HFFc6 (cell line): ENCODE data around the gene SLC5A1. TPM values are rescaled to one million over a fixed set of nuclear protein-coding genes. Genes with fewer than 3 reads are reported as not detected.
"Not testable (repeated sequence)": the region's sequence is repeated elsewhere in the genome, so short reads cannot be mapped to it uniquely, and the experiment has no call there.

Experiments
- DNase-seq: peaks from one replicate; pipeline ENCODE4 v3.0.0-alpha.2; 2018
- H3K27ac Mint-ChIP-seq: 2 replicates; pipeline ENCODE4 v1.8.0; 2020; ENCODE audit warnings: mild to moderate bottlenecking, mixed read lengths
- H3K27me3 Mint-ChIP-seq: 2 replicates; pipeline ENCODE4 v1.8.0; 2021; ENCODE audit warnings: mild to moderate bottlenecking, moderate library complexity, mixed read lengths; ENCODE audit not compliant: insufficient read depth
- H3K36me3 Mint-ChIP-seq: 2 replicates; pipeline ENCODE4 v1.8.0; 2021; ENCODE audit warnings: low read depth, mixed read lengths
- H3K4me1 Mint-ChIP-seq: 2 replicates; pipeline ENCODE4 v1.8.0; 2020; ENCODE audit warnings: low read depth, mixed read lengths
- H3K4me3 Mint-ChIP-seq: 2 replicates; pipeline ENCODE4 v1.8.0; 2020; ENCODE audit warnings: mild to moderate bottlenecking, moderate library complexity, mixed read lengths
- H3K9me3 Mint-ChIP-seq: 2 replicates; pipeline ENCODE4 v1.8.0; 2020; ENCODE audit warnings: mild to moderate bottlenecking, mixed read lengths
- CTCF ChIP-seq: fragments of 200-600 bp; sonication (generic); IDR thresholded peaks from 2 replicates; pipeline ENCODE4 v1.5.0; 2021; ENCODE audit warnings: antibody characterized with exemption, mild to moderate bottlenecking
- total RNA-seq, 6 experiments: library from RNA; stranded (reverse); fragmentation: NEBNext Ultra II Directional; extraction: Animal tissue kit (Norgen Biotek cat#: 25700); gene quantifications; 2 replicates in 1 of 6; 3 replicates in 5 of 6; pipeline ENCODE4 v1.2.3, GENCODE V29; 2021

Gene SLC5A1
- total RNA-seq, 6 experiments from 2014 or later, result not detected

DNA sequence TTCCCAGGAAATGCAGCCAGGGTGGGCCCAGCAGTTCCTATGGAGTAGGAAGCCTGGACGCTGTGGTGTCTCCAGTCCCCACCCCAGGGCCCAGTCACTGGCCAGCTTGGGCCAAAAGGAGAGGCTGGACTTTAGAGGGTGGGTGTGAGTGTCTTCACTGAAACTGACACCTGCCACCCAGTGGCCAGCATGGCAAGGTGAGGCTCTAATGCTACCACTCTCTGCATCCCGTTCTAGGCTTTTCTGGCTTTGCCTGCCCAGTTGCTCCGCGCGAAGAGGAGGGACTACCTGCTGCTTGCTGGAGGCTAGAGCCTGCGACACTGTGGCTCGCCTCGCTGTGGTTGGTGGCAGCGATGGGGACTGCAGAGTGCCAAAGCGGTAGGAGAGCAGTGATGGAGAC, 80.6 kb downstream of the SLC5A1 start:
- H3K4me1 Mint-ChIP-seq, result no peaks in the 10 kb centered on the region
- DNase-seq, result no peak
- H3K4me3 Mint-ChIP-seq, result no peak overlapping the region
- H3K27me3 Mint-ChIP-seq, result peaks cover 18% of the 10 kb centered on the region
- H3K36me3 Mint-ChIP-seq, result no peaks in the 10 kb centered on the region
- TF ChIP-seq CTCF, result 0 out of 2 replicates have a peak, but pooled peaks have one; percentile 14
- no peak overlapping the region for H3K27ac Mint-ChIP-seq
- no peaks in the 10 kb centered on the region for H3K9me3 Mint-ChIP-seq

DNA sequence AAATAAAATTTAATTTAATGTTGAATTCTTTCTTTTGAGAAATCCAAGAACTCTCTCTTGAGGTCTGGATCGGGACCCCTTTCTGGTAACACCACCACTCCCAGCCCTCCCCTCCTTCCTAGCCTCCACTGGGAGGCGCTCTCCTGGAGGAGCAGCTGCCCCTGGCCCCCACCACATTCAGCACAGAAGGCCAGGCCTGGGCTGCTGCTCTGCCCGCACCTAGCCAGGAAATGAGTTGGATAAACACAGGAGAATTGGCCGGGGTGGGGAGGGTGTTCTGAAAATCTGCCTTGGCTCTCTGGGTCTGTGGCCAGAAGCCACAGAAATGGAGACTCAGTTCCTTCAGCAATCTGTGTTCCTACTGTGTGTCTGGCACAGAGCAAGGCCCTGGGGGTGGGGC, 84.8 kb downstream of the SLC5A1 start:
- Mint-ChIP-seq H3K27me3 (peaks cover 25% of the 10 kb centered on the region), H3K36me3 (no peaks in the 10 kb centered on the region), H3K27ac (no peak overlapping the region), H3K4me1 (no peaks in the 10 kb centered on the region), H3K4me3 (no peak overlapping the region), H3K9me3 (no peaks in the 10 kb centered on the region)
- peak; percentile 25; the same call in 1 of the 2 replicates for TF ChIP-seq CTCF
- no peak for DNase-seq

DNA sequence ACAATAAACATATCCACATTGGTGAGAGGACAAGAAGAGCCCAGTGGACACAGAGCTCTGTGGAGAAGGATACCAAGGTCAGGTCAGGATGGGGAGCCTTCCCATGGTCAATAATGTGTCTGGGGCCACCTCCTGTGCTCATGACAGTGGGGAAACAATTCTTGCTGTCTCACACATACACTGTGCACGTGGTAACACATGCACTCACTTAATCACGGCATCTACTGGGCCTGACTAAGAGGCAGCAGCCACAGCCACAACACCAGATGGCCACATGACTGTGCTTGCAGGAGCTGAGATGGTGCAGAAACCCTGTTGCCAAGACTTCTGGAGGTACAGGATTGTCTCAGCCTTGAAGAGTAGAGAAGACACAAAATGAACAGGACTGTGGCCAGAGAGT, 87.4 kb downstream of the SLC5A1 start:
- H3K4me1 Mint-ChIP-seq, result peaks cover 4% of the 10 kb centered on the region
- H3K9me3 Mint-ChIP-seq, result no peaks in the 10 kb centered on the region
- no peak for DNase-seq
- TF ChIP-seq CTCF, result no peak
- no peak overlapping the region for H3K4me3 Mint-ChIP-seq
- H3K36me3 Mint-ChIP-seq, result no peaks in the 10 kb centered on the region
- peaks cover 30% of the 10 kb centered on the region for H3K27me3 Mint-ChIP-seq
- no peak overlapping the region for H3K27ac Mint-ChIP-seq

GRCh38 chr22:32132126-32132525, 89.1 kb downstream of the SLC5A1 start:
- H3K27ac Mint-ChIP-seq, result no peak overlapping the region
- H3K4me3 Mint-ChIP-seq, result no peak overlapping the region
- H3K4me1 Mint-ChIP-seq, result peaks cover 15% of the 10 kb centered on the region

GRCh38 chr22:32132783-32133182, 89.7 kb downstream of the SLC5A1 start:
- Mint-ChIP-seq H3K4me3 (no peak overlapping the region), H3K9me3 (no peaks in the 10 kb centered on the region), H3K36me3 (no peaks in the 10 kb centered on the region), H3K27me3 (peaks cover 26% of the 10 kb centered on the region), H3K27ac (no peak overlapping the region), H3K4me1 (peaks cover 20% of the 10 kb centered on the region)
- TF ChIP-seq CTCF, result no peak
- no peak for DNase-seq

More at GRCh38 chr22:32132126-32132525, 89.1 kb downstream of the SLC5A1 start:
- H3K36me3 Mint-ChIP-seq, result no peaks in the 10 kb centered on the region
- no peaks in the 10 kb centered on the region for H3K9me3 Mint-ChIP-seq
- DNase-seq, result no peak
- TF ChIP-seq CTCF, result no peak
- peaks cover 26% of the 10 kb centered on the region for H3K27me3 Mint-ChIP-seq

DNA sequence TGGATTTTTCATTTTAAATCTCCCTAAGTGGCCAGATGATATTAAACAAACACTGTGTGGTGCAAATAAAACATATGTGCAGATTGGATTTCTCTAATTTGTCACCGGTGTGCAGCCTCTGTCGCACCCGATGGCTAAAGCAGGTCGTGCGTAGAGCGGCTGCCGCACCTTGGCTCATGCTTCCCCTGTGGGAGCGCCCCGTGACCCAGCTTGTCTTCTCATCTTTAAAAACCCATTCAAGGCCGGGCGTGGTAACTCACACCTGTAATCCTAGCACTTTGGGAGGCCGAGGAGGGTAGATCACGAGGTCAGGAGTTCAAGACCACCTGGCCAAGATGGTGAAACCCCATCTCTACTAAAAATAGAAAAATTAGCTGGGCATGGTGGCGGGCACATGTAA, 91.7 kb downstream of the SLC5A1 start:
- Mint-ChIP-seq H3K4me1 (peaks cover 26% of the 10 kb centered on the region), H3K27me3 (peaks cover 24% of the 10 kb centered on the region)
- not testable (repeated sequence) for H3K4me3 Mint-ChIP-seq, H3K9me3 Mint-ChIP-seq, H3K36me3 Mint-ChIP-seq, DNase-seq, H3K27ac Mint-ChIP-seq

DNA sequence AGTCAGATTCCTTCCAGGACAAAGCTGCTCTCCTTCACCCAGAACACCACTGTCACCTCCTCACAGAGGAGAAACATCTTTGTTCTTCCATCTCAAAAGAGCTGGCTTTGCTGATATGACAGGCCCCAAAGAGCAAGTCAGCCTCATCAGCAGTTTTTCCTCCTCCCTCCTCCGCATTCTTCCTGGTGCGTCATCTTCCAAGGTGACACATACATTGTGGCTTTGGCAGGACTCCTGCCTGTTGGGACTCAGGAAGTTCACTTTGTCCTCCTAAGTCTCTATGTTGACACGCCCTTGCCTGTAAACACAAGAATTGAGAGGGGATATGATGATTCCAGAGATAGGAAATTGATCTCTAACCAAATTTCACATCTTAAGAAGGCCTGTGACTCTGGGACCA, 92.9 kb downstream of the SLC5A1 start:
- peak overlapping the region; percentile 54; the same call in 1 of the 2 replicates for H3K27ac Mint-ChIP-seq
- H3K4me3 Mint-ChIP-seq, result peak overlapping the region; percentile 40; the same call in 1 of the 2 replicates
- H3K9me3 Mint-ChIP-seq, H3K36me3 Mint-ChIP-seq: not testable (repeated sequence)
- H3K4me1 Mint-ChIP-seq, result peaks cover 26% of the 10 kb centered on the region
- peak; percentile 72 for DNase-seq
- peaks cover 25% of the 10 kb centered on the region for H3K27me3 Mint-ChIP-seq

DNA sequence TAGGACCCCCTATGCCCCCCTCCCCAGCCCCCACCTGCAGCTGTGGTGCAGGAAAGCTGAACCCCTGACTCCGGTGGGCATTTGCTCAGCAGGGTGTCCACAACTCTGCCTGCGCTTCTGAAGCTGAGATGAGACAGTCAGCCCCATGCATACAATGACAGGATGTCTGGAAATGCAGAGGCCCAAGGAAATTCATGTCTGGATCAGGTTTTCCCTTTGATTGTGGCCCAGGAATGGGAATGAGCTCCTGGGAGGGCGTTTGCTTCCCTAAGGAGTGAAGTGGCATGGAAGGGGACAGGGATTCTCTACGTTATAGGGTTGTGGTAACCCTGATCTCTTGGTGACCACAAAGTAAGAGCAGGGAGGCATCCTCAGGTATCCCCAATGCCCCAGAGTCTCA, 93.8 kb downstream of the SLC5A1 start:
- H3K4me3 Mint-ChIP-seq, DNase-seq, H3K27ac Mint-ChIP-seq, H3K36me3 Mint-ChIP-seq, H3K9me3 Mint-ChIP-seq: not testable (repeated sequence)
- Mint-ChIP-seq H3K4me1 (peaks cover 26% of the 10 kb centered on the region), H3K27me3 (peaks cover 17% of the 10 kb centered on the region)

GRCh38 chr22:32137731-32138324, 94.8 kb downstream of the SLC5A1 start:
- H3K27ac Mint-ChIP-seq, H3K9me3 Mint-ChIP-seq, DNase-seq, H3K36me3 Mint-ChIP-seq: not testable (repeated sequence)
- peak overlapping the region; percentile 78 for H3K4me3 Mint-ChIP-seq
- peaks cover 26% of the 10 kb centered on the region for H3K4me1 Mint-ChIP-seq
- peaks cover 25% of the 10 kb centered on the region for H3K27me3 Mint-ChIP-seq
